Sigmoid colon (tissue), 7 donors: ENCODE results near the gene ITPK1. TPM values are rescaled to one million over a fixed set of nuclear protein-coding genes. Genes with fewer than 3 reads are reported as not detected.

Experiments
- DNase-seq: peaks from one replicate; pipeline ENCODE4 v3.0.0-alpha.2; 2019
- H3K27ac ChIP-seq, 4 donors: fragments of 200-600 bp; sonication (generic); one replicate each; pipeline ENCODE4 v1.5.1; 2016 to 2019; ENCODE audit warnings: mild to moderate bottlenecking in 1 of 4
- H3K27me3 ChIP-seq, 3 donors: fragments of 200-600 bp; sonication (generic); one replicate each; pipeline ENCODE4 v1.5.1; 2019; ENCODE audit warnings: mild to moderate bottlenecking in 1 of 3
- H3K36me3 ChIP-seq, 4 donors: fragments of 200-600 bp; sonication (generic); one replicate each; pipeline ENCODE4 v1.5.1; 2016 to 2019
- H3K4me1 ChIP-seq, 4 donors: fragments of 200-600 bp; sonication (generic); one replicate each; pipeline ENCODE4 v1.5.1; 2017 to 2019
- H3K4me3 ChIP-seq, 4 donors: fragments of 200-600 bp; sonication (generic); one replicate each; pipeline ENCODE4 v1.5.1; 2017 to 2019; ENCODE audit warnings: mild to moderate bottlenecking in 2 of 4, moderate library complexity in 1 of 4
- H3K9me3 ChIP-seq, 4 donors: fragments of 200-600 bp in 3 of 4; sonication (generic) in 3 of 4; one replicate each; pipeline versions ENCODE4 v1.5.1 to v1.6.1; 2013 to 2019
- EP300 ChIP-seq, 4 donors: sonication (generic); formaldehyde crosslinking; IDR thresholded peaks; one replicate each; pipeline ENCODE4 v1.6.1; 2017; ENCODE audit warnings: antibody characterized with exemption in 4 of 4
- POLR2A ChIP-seq, 2 donors: fragments of 450-650 bp; IDR thresholded peaks; one replicate each; pipeline ENCODE4 v1.6.1; 2016; ENCODE audit warnings: antibody characterized with exemption in 2 of 2, mild to moderate bottlenecking in 2 of 2, moderate library complexity in 2 of 2
- POLR2AphosphoS5 ChIP-seq, 4 donors: sonication (generic); formaldehyde crosslinking; IDR thresholded peaks; one replicate each; pipeline ENCODE4 v1.6.1; 2017; ENCODE audit warnings: antibody characterized with exemption in 4 of 4
- WGBS, 2 donors: extraction: QIAGEN DNeasy Blood & Tissue Kit; methylation state at CpG; one replicate each; pipeline ENCODE4 v1.1.7; 2013; 5-methylcytosine and 5-hydroxymethylcytosine counted together
- intact Hi-C: fragments of 100-400 bp; cut with DNase I; formaldehyde crosslinking; loops from one replicate; pipeline ENCODE4 v1.15.1; 2023
- polyA plus RNA-seq, 3 donors: library from polyadenylated mRNA; stranded (reverse); fragments of 200-250 nt; gene quantifications; one replicate each; pipeline ENCODE4 v1.2.3, GENCODE V29; 2013
- total RNA-seq, 4 donors: library from RNA; depleted of rRNA; stranded (reverse); fragments of >200 nt; gene quantifications; one replicate each; pipeline ENCODE4 v1.1.0, GENCODE V29; 2016
- TF ChIP-seq, protein P1 (sequence below), 4 experiments: fragments of 450-650 bp in 3 of 4; fragments of 200-600 bp in 1 of 4; IDR thresholded peaks; one replicate each; pipeline ENCODE4 v1.5.1; 2016 to 2019; ENCODE audit warnings: antibody characterized with exemption in 4 of 4, mild to moderate bottlenecking in 3 of 4, moderate library complexity in 2 of 4
- donor health status: healthy with polysubstance abuse.
- donor health status: Bipolar disorder and iron deficiency.
- donor health status: healthy.

Gene ITPK1
- total and polyA plus RNA-seq, 7 donors = 39.8 to 75.4 (median 61.8) TPM

DNA sequence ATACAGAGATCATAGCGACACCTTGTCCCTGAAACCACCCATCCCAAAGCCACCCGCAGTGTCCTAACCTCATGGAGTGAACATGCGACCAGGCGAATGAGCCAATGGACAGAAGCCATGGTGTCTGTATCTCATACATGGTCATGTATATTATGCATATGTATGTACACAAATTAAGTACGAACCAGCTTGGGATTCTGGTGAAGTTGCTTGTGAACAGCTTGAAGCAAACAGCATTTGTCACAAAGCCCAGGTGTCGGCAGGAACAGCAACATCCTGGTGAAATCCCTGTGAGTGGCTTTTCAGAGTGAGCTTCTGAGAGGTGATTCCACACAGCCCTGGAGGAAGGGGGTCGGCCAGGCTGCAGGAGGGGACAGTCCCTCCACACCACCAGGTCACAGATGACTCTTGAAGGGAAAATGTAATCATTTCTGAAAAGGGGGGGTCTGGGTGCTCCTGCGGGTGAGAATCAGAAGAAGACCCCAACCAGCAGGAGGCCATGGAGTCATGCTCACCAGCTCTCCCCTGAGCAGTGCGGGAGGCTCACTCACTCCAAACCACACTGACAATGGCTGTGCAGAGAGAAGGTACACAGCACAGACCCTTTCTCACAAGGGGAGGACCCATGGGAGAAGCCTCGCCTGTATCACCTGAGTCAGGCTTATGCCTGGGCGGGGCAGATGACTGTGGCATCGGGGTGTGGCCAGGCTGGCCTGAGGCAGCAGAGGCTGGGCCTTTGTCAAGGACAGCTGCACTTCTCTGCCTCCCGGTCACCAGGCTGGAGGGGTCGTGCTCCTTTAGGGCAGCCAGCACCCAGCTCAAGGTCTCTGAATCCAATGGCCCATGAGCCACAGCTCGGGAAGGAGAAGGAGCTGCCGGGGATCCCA, 178.4 kb downstream of the ITPK1 start:
- no peak overlapping the region for H3K4me3 ChIP-seq
- intact Hi-C loops = no loop called here
- H3K27ac ChIP-seq = no peak overlapping the region
- H3K27me3 ChIP-seq = no peaks in the 10 kb centered on the region
- TF ChIP-seq EP300 (IDR thresholded peaks at IDR 0.05) = no peak
- H3K9me3 ChIP-seq = no peaks in the 10 kb centered on the region
- DNase-seq = no peak
- WGBS, 2 donors = 68 to 85% methylated on average over 16 of the region's 16 CpGs
- no peaks in the 10 kb centered on the region for H3K4me1 ChIP-seq
- peaks cover 0 to 58% (median 23%) of the 10 kb centered on the region in 4 donors for H3K36me3 ChIP-seq

DNA sequence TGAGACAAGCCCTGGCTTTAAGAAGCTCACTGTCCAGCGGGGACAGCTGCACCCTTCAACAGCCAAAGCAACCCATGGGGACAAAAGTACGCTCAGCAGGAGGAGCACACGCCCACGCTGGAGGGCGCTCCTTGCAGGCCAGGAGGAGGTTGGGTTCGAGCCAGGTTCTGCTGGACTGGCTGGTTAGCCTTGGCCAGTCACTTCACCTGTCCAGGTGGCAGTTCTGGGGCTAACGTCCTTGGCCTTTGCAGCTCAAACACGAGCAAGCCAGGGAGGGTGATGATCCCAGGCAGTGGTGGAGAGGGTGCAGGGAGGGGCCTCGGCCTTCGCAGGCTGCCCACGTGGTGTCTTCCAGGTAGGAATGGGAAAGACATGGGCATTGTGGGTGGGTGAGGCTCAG, 179.6 kb downstream of the ITPK1 start:
- Histone ChIP-seq H3K27me3 (no peaks in the 10 kb centered on the region), H3K4me3 (no peak overlapping the region), H3K9me3 (no peaks in the 10 kb centered on the region), H3K36me3 (peaks cover 0 to 50% (median 20%) of the 10 kb centered on the region in 4 donors), H3K4me1 (no peaks in the 10 kb centered on the region), H3K27ac (no peak overlapping the region)
- no peak for DNase-seq
- intact Hi-C loops = no loop called here
- TF ChIP-seq POLR2A (IDR thresholded peaks at IDR 0.05) (no peak), EP300 (IDR thresholded peaks at IDR 0.05) (no peak), POLR2AphosphoS5 (IDR thresholded peaks at IDR 0.05) (no peak)
- TF ChIP-seq, protein P1, sequence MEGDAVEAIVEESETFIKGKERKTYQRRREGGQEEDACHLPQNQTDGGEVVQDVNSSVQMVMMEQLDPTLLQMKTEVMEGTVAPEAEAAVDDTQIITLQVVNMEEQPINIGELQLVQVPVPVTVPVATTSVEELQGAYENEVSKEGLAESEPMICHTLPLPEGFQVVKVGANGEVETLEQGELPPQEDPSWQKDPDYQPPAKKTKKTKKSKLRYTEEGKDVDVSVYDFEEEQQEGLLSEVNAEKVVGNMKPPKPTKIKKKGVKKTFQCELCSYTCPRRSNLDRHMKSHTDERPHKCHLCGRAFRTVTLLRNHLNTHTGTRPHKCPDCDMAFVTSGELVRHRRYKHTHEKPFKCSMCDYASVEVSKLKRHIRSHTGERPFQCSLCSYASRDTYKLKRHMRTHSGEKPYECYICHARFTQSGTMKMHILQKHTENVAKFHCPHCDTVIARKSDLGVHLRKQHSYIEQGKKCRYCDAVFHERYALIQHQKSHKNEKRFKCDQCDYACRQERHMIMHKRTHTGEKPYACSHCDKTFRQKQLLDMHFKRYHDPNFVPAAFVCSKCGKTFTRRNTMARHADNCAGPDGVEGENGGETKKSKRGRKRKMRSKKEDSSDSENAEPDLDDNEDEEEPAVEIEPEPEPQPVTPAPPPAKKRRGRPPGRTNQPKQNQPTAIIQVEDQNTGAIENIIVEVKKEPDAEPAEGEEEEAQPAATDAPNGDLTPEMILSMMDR (IDR thresholded peaks at IDR 0.05) = no peak
- WGBS, 2 donors = 85 to 92% methylated on average over 11 of the region's 11 CpGs

- Histone ChIP-seq H3K4me3 (no peak overlapping the region), H3K4me1 (no peaks in the 10 kb centered on the region), H3K27me3 (no peaks in the 10 kb centered on the region), H3K36me3 (peaks cover 0 to 44% (median 18%) of the 10 kb centered on the region in 4 donors), H3K9me3 (no peaks in the 10 kb centered on the region), H3K27ac (no peak overlapping the region)
- intact Hi-C loops = no loop called here
- 93 to 95% methylated on average over 11 of the region's 11 CpGs for WGBS, 2 donors
- TF ChIP-seq POLR2A (IDR thresholded peaks at IDR 0.05) = no peak
- no peak for DNase-seq
These were observed 180.3 kb downstream of the ITPK1 start for GRCh38 chr14:92935446-92935845.

- intact Hi-C loops = no loop called here
- Histone ChIP-seq H3K4me1 (no peaks in the 10 kb centered on the region), H3K4me3 (no peak overlapping the region), H3K36me3 (peaks cover 0 to 40% (median 15%) of the 10 kb centered on the region in 4 donors), H3K9me3 (no peaks in the 10 kb centered on the region), H3K27ac (no peak overlapping the region), H3K27me3 (no peaks in the 10 kb centered on the region)
- TF ChIP-seq, protein P1 (IDR thresholded peaks at IDR 0.05) = no peak
- TF ChIP-seq EP300 (IDR thresholded peaks at IDR 0.05) (no peak), POLR2AphosphoS5 (IDR thresholded peaks at IDR 0.05) (no peak), POLR2A (IDR thresholded peaks at IDR 0.05) (no peak)
- 87 to 90% methylated on average over 19 of the region's 19 CpGs for WGBS, 2 donors
- DNase-seq = no peak
These were observed 181.3 kb downstream of the ITPK1 start for GRCh38 chr14:92934196-92935085.

DNA sequence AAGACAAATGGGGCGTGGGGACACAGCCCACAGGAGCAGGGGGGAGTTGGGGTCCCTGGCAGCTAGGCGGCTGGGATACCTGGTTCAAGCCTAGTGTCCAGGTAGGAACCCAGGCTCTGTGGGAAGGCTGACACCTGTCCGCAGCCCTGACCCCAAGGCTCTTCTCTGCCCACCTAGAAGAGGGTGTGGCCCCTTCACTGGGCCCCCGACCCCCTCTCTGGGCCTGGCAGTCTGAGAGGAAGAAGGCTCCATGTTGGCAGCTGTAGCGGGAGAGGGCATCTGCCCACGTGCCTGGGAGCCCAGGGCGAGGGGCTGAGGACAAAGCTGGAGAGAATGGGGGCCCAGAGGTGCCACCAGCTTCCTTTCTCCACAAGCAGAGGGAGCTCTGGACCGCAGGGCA, 182.2 kb downstream of the ITPK1 start:
- Histone ChIP-seq H3K9me3 (no peaks in the 10 kb centered on the region), H3K36me3 (peaks cover 0 to 35% (median 11%) of the 10 kb centered on the region in 4 donors), H3K27ac (no peak overlapping the region), H3K27me3 (no peaks in the 10 kb centered on the region), H3K4me3 (no peak overlapping the region), H3K4me1 (no peaks in the 10 kb centered on the region)
- TF ChIP-seq EP300 (IDR thresholded peaks at IDR 0.05) (no peak), POLR2AphosphoS5 (IDR thresholded peaks at IDR 0.05) (no peak), POLR2A (IDR thresholded peaks at IDR 0.05) (no peak)
- TF ChIP-seq, protein P1 (IDR thresholded peaks at IDR 0.05) = no peak
- WGBS, 2 donors = 81 to 86% methylated on average over 8 of the region's 8 CpGs
- intact Hi-C loops = no loop called here
- DNase-seq = no peak
